DLD1 (cell line): ENCODE results near the gene DNAAF3.

Source experiments
- in situ Hi-C: cut with HindIII; loops from 2 replicates; pipeline ENCODE4 v1.10.0; 2017; ENCODE audit warnings: low sequenced_read_pairs

The DNAAF3 gene

GRCh38 chr19:55178781-55179599 lies 12.6 kb upstream of the DNAAF3 start:
- in situ Hi-C loops, result loop anchor here (10.0 kb wide), 2 partner anchors 116 to 446 kb away; partner anchors contain the start of gene ZNF784

DNA sequence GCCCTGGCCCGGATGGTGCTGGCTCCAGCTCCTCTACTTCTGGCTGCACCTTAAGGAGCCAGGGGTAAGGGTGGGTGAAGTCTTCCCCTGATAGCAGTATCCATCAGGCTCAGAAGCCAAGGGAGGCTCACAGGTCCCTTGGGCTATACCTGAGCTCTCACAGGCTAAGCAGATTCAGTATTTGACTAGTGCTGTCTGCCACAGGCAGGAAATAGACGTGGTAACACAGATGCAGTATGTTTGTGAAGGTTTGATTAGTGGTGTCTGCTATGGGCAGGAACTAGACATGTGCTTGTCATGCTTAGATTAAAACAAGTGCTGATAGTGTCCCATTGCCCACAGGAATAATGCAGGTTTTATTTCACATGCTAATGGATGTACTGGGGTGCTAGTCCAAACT lies 9.7 kb upstream of the DNAAF3 start:
- in situ Hi-C loops, result loop anchor here (10.0 kb wide), 2 partner anchors 119 to 449 kb away; partner anchors contain the start of gene ZNF784

- in situ Hi-C loops, result loop anchor here (10.0 kb wide), 2 partner anchors 120 to 450 kb away; partner anchors contain the start of gene ZNF784
These were observed 8.9 kb upstream of the DNAAF3 start for GRCh38 chr19:55175117-55175867.

DNA sequence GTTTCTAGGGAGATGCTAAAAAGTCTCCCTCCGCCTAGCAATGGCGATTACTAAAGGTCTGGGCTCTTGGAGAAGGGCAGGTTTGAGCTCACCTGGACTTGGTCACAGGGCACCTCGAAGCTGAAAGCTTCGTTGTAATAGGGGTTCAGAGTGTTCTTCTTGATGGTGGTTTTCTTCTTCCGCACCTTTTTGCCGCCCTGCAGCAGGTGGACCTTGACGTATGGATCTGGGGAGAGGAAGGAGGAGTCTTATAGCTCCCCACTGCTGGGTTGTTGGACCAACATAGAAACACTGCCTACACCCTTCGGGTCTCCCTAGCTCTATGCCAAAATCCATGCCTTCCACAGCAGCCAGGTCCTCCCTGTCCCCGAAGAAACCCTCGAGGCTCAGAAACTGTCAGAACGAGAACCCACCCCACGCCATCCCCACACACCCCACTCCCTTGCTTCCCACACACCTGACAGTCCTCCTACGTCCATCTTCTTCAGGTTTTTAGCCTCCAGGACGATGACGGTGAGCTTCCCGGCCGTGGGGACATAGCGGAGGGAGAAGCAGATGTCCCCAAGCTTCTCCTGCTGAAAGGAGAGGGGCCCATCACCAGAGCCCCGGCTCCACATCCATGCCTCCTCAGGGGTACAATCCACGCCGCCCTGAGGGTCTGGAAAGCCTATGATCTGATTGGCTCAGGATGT lies 8.2 kb upstream of the DNAAF3 start:
- in situ Hi-C loops, result loop anchor here (10.0 kb wide), 2 partner anchors 120 to 450 kb away; partner anchors contain the start of gene ZNF784

GRCh38 chr19:55173714-55174409 lies 7.4 kb upstream of the DNAAF3 start:
- in situ Hi-C loops, result loop anchor here (10.0 kb wide), 2 partner anchors 121 to 451 kb away; partner anchors contain the start of gene ZNF784

DNA sequence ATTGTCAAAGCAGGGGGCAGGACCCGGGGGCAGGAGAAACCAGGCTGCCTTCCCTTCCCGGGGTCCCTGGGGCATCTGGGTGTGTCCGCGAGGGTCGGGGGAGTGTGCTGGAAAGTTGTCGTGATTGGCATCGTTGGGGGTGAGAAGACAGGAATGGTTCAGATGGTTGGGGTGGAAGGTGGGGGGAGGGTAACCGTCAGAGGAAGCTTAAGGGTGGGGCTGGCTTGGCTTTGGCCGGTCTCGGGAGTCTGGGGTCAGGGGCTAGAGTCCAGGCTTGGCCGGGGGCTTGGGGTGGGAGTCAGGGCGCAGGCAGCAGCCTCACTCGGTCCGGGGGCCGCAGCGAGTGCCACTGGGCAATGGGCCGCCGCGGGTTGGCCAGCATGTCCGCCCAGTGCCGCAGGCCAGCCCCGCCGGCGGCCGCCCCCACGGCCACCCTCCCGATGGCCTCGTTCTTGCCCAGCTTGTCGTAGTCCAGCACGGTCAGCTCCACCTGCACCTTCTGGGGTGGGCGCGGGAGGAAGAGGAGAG lies 6.8 kb upstream of the DNAAF3 start:
- in situ Hi-C loops, result loop anchor here (10.0 kb wide), 2 partner anchors 122 to 452 kb away; partner anchors contain the start of gene ZNF784

DNA sequence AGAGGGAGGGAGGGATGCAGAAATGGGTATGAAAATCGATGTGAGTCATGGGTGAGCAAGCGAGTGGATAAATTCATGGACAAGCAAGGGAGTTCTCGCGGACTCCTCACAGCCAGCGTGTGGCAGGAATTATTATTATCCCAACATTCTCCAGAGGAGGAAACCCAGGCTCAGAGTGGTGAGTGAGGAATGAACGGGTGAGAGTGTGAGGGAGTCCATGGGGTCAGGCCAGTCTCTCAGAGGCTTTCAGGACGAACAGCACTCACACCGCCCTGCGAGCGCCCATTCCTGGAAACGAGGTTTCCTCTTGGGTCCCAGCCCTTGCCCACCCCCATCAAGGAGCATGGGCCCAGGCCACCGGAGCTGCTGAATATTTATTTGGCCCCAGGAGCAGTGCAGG lies 6.3 kb upstream of the DNAAF3 start:
- in situ Hi-C loops, result loop anchor here (10.0 kb wide), 2 partner anchors 122 to 452 kb away; partner anchors contain the start of gene ZNF784

GRCh38 chr19:55172318-55172717 lies 5.9 kb upstream of the DNAAF3 start:
- in situ Hi-C loops, result loop anchor here (10.0 kb wide), 2 partner anchors 122 to 452 kb away; partner anchors contain the start of gene ZNF784

DNA sequence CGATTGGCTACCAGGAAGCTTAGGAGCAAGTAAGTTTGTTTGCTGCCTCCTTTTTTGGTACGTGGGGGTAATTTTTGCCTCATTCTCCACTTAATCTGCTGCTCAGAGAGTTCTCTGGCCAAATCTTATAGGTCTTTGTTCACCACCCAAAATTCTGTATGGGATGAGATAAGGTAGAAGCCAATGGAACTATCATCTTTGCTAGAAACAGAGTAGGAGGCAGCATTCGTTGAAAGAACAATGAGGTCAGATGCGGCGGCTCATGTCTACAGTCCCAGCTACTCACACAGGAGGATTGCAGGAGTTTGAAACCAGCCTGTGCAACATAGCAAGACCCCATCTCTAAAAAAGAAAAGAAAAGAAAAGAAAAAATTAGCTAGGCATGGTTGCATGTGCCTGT lies 5.0 kb upstream of the DNAAF3 start:
- in situ Hi-C loops, result loop anchor here (10.0 kb wide), 2 partner anchors 123 to 453 kb away; partner anchors contain the start of gene ZNF784

DNA sequence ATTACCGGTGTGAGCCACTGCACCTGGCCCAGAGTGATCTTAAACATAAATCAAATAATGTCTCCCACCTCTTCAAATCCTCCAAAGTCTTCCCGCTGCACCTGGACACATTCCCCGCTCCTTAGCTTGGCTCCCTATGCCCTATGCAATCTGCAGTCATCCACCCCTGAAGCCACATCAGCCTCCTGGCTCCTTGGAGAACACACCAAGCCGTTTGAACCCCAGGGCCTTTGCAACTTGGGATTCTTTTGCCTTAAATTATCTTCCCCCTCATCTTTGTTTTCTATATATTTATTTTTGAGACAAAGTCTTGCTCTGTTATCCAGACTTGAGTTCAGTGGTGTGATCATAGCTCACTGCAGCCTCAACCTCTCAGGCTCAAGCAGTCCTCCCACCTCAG lies 2.7 kb upstream of the DNAAF3 start:
- in situ Hi-C loops, result no loop called here

GRCh38 chr19:55165952-55166529 lies 372 bp downstream of the DNAAF3 start:
- in situ Hi-C loops, result no loop called here

DNA sequence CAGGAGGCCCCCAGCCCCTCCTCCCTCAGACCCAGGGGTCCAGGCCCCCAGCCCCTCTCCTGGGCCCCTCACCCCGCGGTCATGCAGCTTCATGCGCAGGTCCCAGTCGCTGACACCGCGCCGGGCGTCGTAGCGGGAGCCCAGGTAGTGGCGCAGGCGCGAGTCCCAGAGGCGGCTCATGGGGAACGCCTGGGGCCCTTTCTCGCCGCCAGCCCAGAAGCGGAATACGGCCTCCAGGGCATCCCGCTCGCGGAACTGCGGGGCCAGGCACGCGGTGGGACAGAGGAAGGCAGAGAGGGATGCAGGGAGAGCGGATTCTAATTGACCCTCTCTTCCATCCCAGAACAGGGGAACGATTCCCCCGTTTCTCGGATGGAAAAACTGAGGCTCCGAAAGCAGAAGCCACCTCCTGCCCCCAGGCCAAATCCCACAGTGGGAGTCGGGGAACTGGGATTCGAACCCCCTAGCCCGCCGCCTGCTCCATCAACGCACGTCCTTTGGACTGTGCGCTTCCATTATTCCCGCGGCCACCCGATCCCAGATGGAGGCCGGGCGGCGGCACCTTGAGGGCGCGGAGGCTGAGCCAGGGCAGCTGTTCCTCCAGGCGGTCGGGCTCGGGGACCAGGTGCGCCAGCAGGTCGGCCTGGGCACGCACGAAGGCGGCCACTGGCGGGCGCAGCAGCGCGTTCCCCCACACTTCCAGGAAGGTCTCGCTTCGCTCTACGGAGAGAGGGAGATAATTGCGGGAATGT lies 4.7 kb downstream of the DNAAF3 start:
- in situ Hi-C loops, result no loop called here

DNA sequence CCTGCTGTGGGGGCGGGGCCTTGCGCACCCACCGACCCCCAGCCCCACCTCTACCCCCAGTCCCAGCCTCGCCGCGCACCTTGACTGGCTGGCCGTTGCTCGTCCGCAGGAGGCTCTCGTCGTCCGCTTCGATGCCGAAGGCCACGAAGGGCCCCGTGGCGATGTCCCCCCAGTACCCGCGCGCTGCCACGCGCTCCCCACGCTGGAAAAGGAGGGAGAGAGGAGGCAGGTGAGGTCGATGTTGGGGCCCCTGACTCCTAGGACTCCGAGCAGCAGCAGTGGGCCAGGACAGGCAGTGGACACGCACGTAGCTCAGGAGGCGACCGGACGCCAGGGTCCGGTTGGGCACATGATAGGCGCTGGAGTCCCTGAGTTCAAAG lies 5.4 kb downstream of the DNAAF3 start:
- in situ Hi-C loops, result no loop called here

- in situ Hi-C loops, result no loop called here
These were observed 6.1 kb downstream of the DNAAF3 start for GRCh38 chr19:55160128-55160985.

GRCh38 chr19:55158848-55159749 lies 7.3 kb downstream of the DNAAF3 start:
- in situ Hi-C loops, result no loop called here

GRCh38 chr19:55158423-55158822 lies 8.0 kb downstream of the DNAAF3 start:
- in situ Hi-C loops, result no loop called here
